GM21515 (cell line): Measurements from ENCODE around the gene TDRD1.
"Not testable (repeated sequence)": the region's sequence is repeated elsewhere in the genome, so short reads cannot be mapped to it uniquely, and the experiment has no call there.

ENCODE experiments used
- ATAC-seq: cut with Tn5 transposase; IDR thresholded peaks from one replicate; pipeline ENCODE4 v1.9.1; 2021; ENCODE audit not compliant: unreplicated experiment

The TDRD1 gene

DNA sequence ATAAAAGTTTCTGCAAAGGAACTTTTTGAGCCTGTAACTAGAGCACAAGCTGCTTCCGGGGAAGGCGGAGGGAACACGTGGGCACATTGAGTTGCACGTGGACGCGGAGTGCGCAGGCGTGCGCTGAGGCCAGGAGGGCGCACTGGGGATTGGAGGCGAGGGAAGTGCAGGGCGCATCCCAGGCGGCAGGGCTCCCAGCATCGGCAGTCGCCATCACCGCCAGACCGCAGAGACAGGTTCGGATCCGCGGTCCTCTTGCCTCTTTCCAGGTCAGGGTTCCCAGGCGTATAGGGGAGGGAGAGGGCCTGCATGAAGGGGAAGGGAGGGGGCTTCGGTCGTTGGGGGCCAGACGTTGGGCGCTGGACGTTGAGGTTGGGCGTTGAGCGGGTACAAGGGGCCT lies at the start of gene TDRD1:
TSS of gene TDRD1 (plus strand) at position 206 of the 400 bp plus-strand sequence. CDS start 8,479 bp downstream, outside the sequence.
- no peak for ATAC-seq

DNA sequence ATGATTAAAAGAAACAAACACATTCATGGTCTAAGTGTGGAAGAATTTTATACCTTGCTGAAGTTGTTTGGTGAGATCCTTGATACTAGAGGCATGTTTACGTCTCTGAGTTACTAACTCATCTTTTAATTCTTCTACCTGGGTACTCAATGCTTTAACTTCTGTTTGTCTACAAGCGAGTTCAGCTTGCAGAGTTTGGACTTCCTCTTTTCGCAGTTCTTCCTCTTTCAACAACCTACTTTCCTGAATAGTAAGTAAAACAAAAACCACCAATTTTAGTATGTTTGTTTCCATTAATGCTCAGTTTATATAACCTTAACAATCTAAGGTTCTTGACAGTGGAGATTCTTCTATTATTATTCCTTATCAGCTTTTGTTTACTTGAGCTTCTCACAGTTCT lies 48.1 kb upstream of the TDRD1 start:
- peak; percentile 83 for ATAC-seq

- no peak for ATAC-seq
These were observed 43.7 kb upstream of the TDRD1 start for GRCh38 chr10:114135476-114135875.

- ATAC-seq, result no peak
These were observed 40.6 kb upstream of the TDRD1 start for GRCh38 chr10:114138581-114138980.

GRCh38 chr10:114140036-114140435 lies 39.1 kb upstream of the TDRD1 start:
- ATAC-seq, result no peak

- ATAC-seq, result not testable (repeated sequence)
These were observed 38.3 kb upstream of the TDRD1 start for GRCh38 chr10:114140827-114141226.

DNA sequence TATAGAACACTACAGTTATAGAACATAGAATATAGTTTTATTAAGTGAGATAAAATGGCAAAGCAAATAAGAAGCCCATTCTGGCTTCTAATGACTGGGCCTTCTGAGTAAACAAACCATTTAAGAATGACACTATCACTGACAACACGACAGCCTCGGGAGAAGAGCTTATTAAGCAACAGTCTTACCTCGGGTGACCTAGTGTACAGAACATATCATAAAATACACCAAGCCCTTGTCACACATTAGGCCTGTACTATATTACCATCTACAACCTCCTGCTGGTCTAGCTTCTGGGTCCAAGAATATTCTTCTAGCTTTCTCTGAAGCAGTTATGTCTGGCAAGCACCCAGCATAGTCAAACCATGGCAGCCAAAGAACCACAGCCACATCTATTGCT lies 37.1 kb upstream of the TDRD1 start:
- no peak for ATAC-seq

GRCh38 chr10:114143160-114143559 lies 36.0 kb upstream of the TDRD1 start:
- no peak for ATAC-seq

GRCh38 chr10:114149476-114149875 lies 29.7 kb upstream of the TDRD1 start:
- ATAC-seq, result not testable (repeated sequence)

- no peak for ATAC-seq
These were observed 27.7 kb upstream of the TDRD1 start for GRCh38 chr10:114151486-114151885.

DNA sequence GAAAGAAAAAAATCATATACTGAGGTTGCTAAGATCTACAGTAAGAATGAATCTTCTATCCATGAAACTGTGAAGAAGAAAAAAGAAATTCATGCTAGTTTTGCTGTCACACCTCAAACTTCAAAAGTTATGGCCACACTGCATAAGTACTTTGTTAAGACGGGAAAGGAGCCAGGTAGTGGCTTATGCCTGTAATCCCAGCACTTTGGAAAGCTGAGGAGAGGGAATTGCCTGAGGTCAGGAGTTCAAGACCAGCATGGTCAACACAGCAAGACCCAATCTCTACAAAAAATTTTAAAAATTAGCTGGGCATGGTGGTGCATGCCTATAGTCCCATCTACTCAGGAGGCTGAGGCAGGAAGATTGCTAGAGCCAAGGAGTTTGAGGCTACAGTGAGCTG lies 27.3 kb upstream of the TDRD1 start:
- no peak for ATAC-seq

DNA sequence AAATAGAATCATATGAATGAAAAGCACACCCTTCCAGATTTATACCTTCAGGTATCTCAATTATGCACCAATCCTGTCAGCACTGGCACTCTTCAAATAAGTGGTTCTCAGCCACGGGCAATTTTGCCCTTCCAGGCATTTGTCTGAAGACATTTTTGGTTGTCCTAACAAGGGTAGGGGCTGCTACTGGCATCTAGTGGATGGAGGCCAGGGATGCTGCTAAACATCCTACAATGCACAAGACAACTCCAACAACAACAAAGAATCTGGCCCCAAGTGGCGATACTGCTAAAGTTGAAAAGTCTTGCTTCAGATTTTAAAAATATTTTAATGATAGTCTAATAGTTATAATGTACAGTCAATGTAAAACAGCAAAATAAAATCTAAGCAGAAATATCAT lies 21.2 kb upstream of the TDRD1 start:
- no peak for ATAC-seq

DNA sequence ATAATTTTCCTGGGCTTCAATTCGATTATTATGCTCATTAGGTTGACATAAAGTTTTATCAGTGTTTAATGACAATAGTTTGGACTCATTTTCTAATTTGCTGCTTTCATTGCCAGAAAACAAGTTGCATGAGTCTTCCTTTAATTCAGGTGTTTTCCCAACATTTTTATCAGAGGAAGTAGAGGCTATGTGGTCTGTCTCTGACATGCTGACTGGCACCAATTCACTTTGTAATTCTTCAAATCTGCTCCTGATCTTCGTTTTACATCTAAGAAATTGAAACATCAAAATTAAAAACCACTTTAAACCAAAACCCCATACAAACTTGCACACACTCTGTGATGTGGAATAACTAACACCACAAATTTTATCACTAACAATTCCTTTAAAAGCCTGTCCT lies 16.1 kb upstream of the TDRD1 start:
- no peak for ATAC-seq

GRCh38 chr10:114166043-114166442 lies 13.1 kb upstream of the TDRD1 start:
- ATAC-seq, result no peak

- no peak for ATAC-seq
These were observed 12.7 kb upstream of the TDRD1 start for GRCh38 chr10:114166494-114166893.

- ATAC-seq, result no peak
These were observed 11.2 kb upstream of the TDRD1 start for GRCh38 chr10:114167985-114168384.

GRCh38 chr10:114168450-114169009 lies 10.6 kb upstream of the TDRD1 start:
- no peak for ATAC-seq

GRCh38 chr10:114172216-114172615 lies 6.9 kb upstream of the TDRD1 start:
- no peak for ATAC-seq

- ATAC-seq, result no peak
These were observed 6.2 kb upstream of the TDRD1 start for GRCh38 chr10:114172776-114173602.

DNA sequence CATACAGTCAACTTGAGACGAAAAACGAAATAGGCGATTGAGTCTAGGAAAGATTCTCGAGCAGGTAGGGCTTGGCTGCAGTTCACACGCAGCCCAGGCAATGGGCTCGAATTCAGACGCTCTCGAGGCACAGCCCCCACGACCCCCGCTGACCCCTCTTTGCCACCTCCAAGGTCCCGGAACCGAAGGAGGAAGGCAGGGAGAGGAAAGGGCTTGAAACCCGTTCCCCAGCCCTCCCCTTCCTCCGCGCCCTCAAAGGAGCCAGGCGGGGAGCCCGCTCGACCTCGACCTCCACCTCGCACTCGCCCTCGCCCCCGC lies 5.6 kb upstream of the TDRD1 start:
- peak; percentile 0 for ATAC-seq

DNA sequence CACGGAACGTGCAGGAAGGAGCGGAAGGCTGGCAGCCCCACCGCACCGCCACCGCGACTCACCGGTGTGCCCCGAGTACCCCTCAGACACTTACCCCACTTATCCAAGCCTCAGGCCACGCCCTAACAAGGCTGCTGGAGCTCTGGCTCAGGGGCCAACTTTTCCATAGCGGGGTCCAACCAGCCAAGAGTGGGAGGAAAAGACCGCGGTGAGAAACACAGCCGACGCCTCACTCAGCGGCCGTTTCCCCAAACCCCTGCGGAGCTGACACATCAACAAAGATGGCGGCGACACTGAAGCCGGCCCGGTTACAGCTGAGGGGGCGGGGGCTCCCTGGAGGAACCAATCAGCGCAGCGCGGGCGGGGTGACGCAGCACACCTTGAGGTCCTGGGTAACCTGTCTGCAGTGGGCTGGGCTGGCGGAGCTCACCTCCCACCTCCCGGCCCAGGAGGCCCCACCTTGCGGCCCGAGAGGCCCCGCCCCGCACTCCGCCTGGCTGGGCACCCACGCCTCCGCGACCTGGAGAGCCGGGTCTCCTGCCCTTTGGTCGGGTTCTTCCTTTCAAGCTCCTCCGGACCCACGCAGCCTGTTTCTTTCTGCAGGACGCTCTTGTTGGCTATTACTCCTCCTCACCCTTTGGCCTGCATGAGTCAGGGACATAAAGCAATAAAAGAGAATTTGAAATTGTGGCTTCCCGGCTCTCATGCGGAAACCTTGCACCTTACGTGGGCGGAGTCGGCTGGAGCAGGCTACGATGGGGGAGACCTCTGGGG lies 5.0 kb upstream of the TDRD1 start, which contains the start of gene CCDC186:
TSS of gene CCDC186 (minus strand) at position 283 of the 774 bp plus-strand sequence. CDS start 10,935 bp downstream, outside the sequence.
- peak; percentile 99 for ATAC-seq

GRCh38 chr10:114174695-114175188 lies 4.4 kb upstream of the TDRD1 start:
- ATAC-seq, result no peak
